GM21737 (cell line): ENCODE data around the gene TIMP4.

Experiments
- ATAC-seq: cut with Tn5 transposase; IDR thresholded peaks from one replicate; pipeline ENCODE4 v1.9.1; 2021; ENCODE audit warnings: mild to moderate bottlenecking, moderate library complexity; ENCODE audit not compliant: unreplicated experiment

The TIMP4 gene

GRCh38 chr3:12107071-12107713 lies 51.5 kb downstream of the TIMP4 start:
- no peak for ATAC-seq
